PC-3 (cell line): Measurements from ENCODE around the gene KCNH1.

Experiments used
- CTCF ChIP-seq: fragments of 300-600 bp; sonication (generic); conservative IDR thresholded peaks from 2 replicates; pipeline ENCODE4 v1.5.1; 2017; ENCODE audit warnings: antibody characterized with exemption, low read depth, mild to moderate bottlenecking, low read length
- EZH2 ChIP-seq: fragments of 300-600 bp; sonication (generic); IDR thresholded peaks from one replicate; pipeline ENCODE4 v1.6.1; 2017; ENCODE audit warnings: antibody characterized with exemption, mild to moderate bottlenecking, low read length; ENCODE audit not compliant: unreplicated experiment
- EZH2phosphoT487 ChIP-seq: fragments of 300-600 bp; sonication (generic); IDR thresholded peaks from 2 replicates; pipeline ENCODE4 v1.6.1; 2018; ENCODE audit warnings: mild to moderate bottlenecking, antibody characterized with exemption, low read length, borderline replicate concordance

GRCh38 chr1:210857705-210858104, 276.2 kb downstream of the KCNH1 start:
- TF ChIP-seq CTCF (no peak), EZH2phosphoT487 (no peak), EZH2 (no peak)
